Measurements from ENCODE around the gene MX2. TPM values are rescaled to one million over a fixed set of nuclear protein-coding genes. Genes with fewer than 3 reads are reported as not detected.
A peak's percentile ranks its signal among the peaks of the same experiment; 100 is the strongest.

MX2 gene
- total RNA-seq, 2 experiments from 2014 or later = 3.5 to 10.4 TPM

DNA sequence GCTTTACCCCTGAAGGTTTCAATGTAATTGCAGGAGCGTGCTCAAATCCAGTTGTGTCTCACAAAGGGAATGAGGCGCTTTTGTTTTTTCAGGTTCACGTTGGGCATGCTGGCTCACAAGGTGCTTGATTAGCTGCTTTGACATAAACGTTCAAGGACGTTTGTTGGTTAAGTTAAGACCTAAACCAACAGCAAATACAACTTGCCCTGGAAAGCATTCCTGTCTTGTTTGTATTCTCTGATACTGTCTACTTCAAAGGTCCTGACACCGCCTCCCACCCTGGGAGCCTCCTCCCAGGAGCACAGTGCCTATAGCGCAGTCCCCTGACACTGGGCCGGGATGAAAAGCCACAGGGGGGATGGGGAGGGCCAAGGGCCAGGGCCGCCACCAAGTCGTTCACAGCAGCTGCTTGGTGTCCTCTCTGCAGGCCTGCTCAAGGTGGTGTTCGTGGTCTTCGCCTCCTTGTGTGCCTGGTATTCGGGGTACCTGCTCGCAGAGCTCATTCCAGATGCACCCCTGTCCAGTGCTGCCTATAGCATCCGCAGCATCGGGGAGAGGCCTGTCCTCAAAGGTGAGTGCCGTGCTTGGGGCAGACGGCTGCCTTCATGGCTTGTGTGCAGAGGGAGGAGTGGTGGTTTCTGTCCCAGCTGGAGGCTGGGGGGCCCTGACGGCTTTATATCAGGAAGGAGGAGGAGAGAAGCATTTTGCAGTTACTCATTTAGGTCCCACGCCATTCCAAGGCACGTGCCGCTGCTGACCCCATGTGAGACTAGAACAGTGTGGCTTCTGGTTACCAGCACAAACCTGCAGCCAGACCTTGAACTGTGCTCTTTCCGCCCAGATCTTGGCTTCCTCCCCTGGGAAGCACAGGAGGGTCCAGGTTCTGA, 39.1 kb upstream of the MX2 start:
- H3K4me3 ChIP-seq (ENCODE audit: low read depth, low read length, poor library complexity, severe bottlenecking) = no peak overlapping the region
- no peaks in the 10 kb centered on the region for H3K9me2 ChIP-seq (ENCODE audit: insufficient read depth, low read length)
- BruUV-seq (replicated peaks) = no TSS peak
- intact Hi-C loops (cut with micrococcal nuclease; ENCODE audit: unreplicated experiment) = loop anchor here (5.0 kb wide), 1 partner anchor 105 kb away; the partner anchor contains the start of gene MX1
- no peaks in the 10 kb centered on the region for H4K20me1 ChIP-seq (ENCODE audit: insufficient read depth, low read length)
- no peaks in the 10 kb centered on the region for H3K79me2 ChIP-seq (ENCODE audit: insufficient read depth, low read depth, low read length)
- peaks cover 55% of the 10 kb centered on the region for H3K4me1 ChIP-seq (ENCODE audit: insufficient read depth, low read length, poor library complexity, severe bottlenecking)
- CTCF ChIA-PET (ENCODE audit: unreplicated experiment) = interaction anchor here (1.0 to 1.5 kb wide), 2 partner anchors 9 to 46 kb away, joined by 3 to 4 read pairs; no protein-coding TSS in a partner anchor
- H3K9me3 ChIP-seq (ENCODE audit: low read length) = no peaks in the 10 kb centered on the region
- H2AFZ ChIP-seq (ENCODE audit: low read length) = no peak overlapping the region; the same call in 1 of the 2 replicates
- no peak for TF ChIP-seq EZH2phosphoT487 (IDR thresholded peaks at IDR 0.05; ENCODE audit: borderline replicate concordance, low read depth, low read length)
- TF ChIP-seq, protein P1, sequence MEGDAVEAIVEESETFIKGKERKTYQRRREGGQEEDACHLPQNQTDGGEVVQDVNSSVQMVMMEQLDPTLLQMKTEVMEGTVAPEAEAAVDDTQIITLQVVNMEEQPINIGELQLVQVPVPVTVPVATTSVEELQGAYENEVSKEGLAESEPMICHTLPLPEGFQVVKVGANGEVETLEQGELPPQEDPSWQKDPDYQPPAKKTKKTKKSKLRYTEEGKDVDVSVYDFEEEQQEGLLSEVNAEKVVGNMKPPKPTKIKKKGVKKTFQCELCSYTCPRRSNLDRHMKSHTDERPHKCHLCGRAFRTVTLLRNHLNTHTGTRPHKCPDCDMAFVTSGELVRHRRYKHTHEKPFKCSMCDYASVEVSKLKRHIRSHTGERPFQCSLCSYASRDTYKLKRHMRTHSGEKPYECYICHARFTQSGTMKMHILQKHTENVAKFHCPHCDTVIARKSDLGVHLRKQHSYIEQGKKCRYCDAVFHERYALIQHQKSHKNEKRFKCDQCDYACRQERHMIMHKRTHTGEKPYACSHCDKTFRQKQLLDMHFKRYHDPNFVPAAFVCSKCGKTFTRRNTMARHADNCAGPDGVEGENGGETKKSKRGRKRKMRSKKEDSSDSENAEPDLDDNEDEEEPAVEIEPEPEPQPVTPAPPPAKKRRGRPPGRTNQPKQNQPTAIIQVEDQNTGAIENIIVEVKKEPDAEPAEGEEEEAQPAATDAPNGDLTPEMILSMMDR (conservative IDR thresholded peaks at IDR 0.05; ENCODE audit: low read length) = no peak
- POLR2A ChIA-PET = interaction anchor here (0.6 kb wide), 1 partner anchor 23 kb away, joined by 3 read pairs; no protein-coding TSS in a partner anchor
- no peaks in the 10 kb centered on the region for H3K36me3 ChIP-seq (ENCODE audit: insufficient read depth, low read length)
- peak overlapping the region; percentile 69; the same call in 1 of the 2 replicates for H3K4me2 ChIP-seq (ENCODE audit: low read length)
- DNase-seq (ENCODE audit: low spot score) = no peak
- peak overlapping the region; percentile 96 for H3K27ac ChIP-seq (ENCODE audit: low read depth, low read length, poor library complexity, severe bottlenecking)

GRCh38 chr21:41325138-41325912, 36.5 kb upstream of the MX2 start:
- DNase-seq (ENCODE audit: low spot score) = no peak
- Histone ChIP-seq H3K36me3 (ENCODE audit: insufficient read depth, low read length) (no peaks in the 10 kb centered on the region), H3K4me3 (ENCODE audit: low read depth, low read length, poor library complexity, severe bottlenecking) (no peak overlapping the region), H2AFZ (ENCODE audit: low read length) (no peak overlapping the region; the same call in 1 of the 2 replicates), H3K27ac (ENCODE audit: low read depth, low read length, poor library complexity, severe bottlenecking) (no peak overlapping the region), H4K20me1 (ENCODE audit: insufficient read depth, low read length) (no peaks in the 10 kb centered on the region), H3K9me2 (ENCODE audit: insufficient read depth, low read length) (no peaks in the 10 kb centered on the region), H3K4me2 (ENCODE audit: low read length) (no peak overlapping the region), H3K9me3 (ENCODE audit: low read length) (no peaks in the 10 kb centered on the region), H3K4me1 (ENCODE audit: insufficient read depth, low read length, poor library complexity, severe bottlenecking) (peaks cover 42% of the 10 kb centered on the region), H3K79me2 (ENCODE audit: insufficient read depth, low read depth, low read length) (no peaks in the 10 kb centered on the region)
- CTCF ChIA-PET (ENCODE audit: unreplicated experiment) = no interaction called here
- POLR2A ChIA-PET = interaction anchor here (0.6 to 1.3 kb wide), 3 partner anchors 43 to 94 kb away, joined by 3 to 4 read pairs (median 3); no protein-coding TSS in a partner anchor
- intact Hi-C loops (cut with micrococcal nuclease; ENCODE audit: unreplicated experiment) = no loop called here
- BruUV-seq (replicated peaks) = no TSS peak
- no peak for TF ChIP-seq EZH2phosphoT487 (IDR thresholded peaks at IDR 0.05; ENCODE audit: borderline replicate concordance, low read depth, low read length)
- TF ChIP-seq, protein P1 (conservative IDR thresholded peaks at IDR 0.05; ENCODE audit: low read length) = no peak
